MM.1S (cell line): ENCODE measurements around the gene ABCA13.

Experiments
- DNase-seq: peaks from one replicate; pipeline ENCODE4 v3.0.0-alpha.2; 2015
- H2AFZ ChIP-seq: fragments of 300-600 bp; sonication (generic); 2 replicates; pipeline ENCODE4 v1.6.0; 2016; ENCODE audit warnings: antibody characterized with exemption, low read length
- H3F3A ChIP-seq: fragments of 300-600 bp; sonication (generic); 2 replicates; pipeline ENCODE4 v1.6.1; 2016; ENCODE audit warnings: mild to moderate bottlenecking, antibody characterized with exemption, low read length, moderate library complexity, mixed read lengths; ENCODE audit not compliant: insufficient read depth
- H3K27ac ChIP-seq: fragments of 300-600 bp; sonication (generic); 2 replicates; pipeline ENCODE4 v1.5.1; 2016; ENCODE audit warnings: mild to moderate bottlenecking, low read length
- H3K27me3 ChIP-seq: fragments of 300-600 bp; sonication (generic); replicated peaks from 2 replicates; pipeline ENCODE4 v1.6.0; 2016; ENCODE audit warnings: low read length; ENCODE audit not compliant: insufficient read depth
- H3K36me3 ChIP-seq: fragments of 300-600 bp; sonication (generic); replicated peaks from 2 replicates; pipeline ENCODE4 v1.6.1; 2016; ENCODE audit warnings: mild to moderate bottlenecking, low read length, mixed read lengths; ENCODE audit not compliant: insufficient read depth
- H3K4me1 ChIP-seq: fragments of 300-600 bp; sonication (generic); 2 replicates; pipeline ENCODE4 v1.6.1; 2016; ENCODE audit warnings: low read length, mixed read lengths
- H3K4me2 ChIP-seq: fragments of 300-600 bp; sonication (generic); 2 replicates; pipeline ENCODE4 v1.6.0; 2016; ENCODE audit warnings: low read depth, low read length
- H3K4me3 ChIP-seq: fragments of 300-600 bp; sonication (generic); 2 replicates; pipeline ENCODE4 v1.5.1; 2016; ENCODE audit warnings: low read length, mixed read lengths
- H3K79me2 ChIP-seq: fragments of 300-600 bp; sonication (generic); 2 replicates; pipeline ENCODE4 v1.6.1; 2016; ENCODE audit warnings: mixed run types, low read length, mixed read lengths
- H3K9ac ChIP-seq: fragments of 300-600 bp; sonication (generic); 2 replicates; pipeline ENCODE4 v1.6.1; 2016; ENCODE audit warnings: low read length, mixed read lengths
- H3K9me2 ChIP-seq: fragments of 300-600 bp; sonication (generic); replicated peaks from 2 replicates; pipeline ENCODE4 v1.6.1; 2016; ENCODE audit warnings: mild to moderate bottlenecking, low read length, mixed read lengths; ENCODE audit not compliant: insufficient read depth
- H3K9me3 ChIP-seq: fragments of 300-600 bp; sonication (generic); replicated peaks from 2 replicates; pipeline ENCODE4 v1.6.1; 2016; ENCODE audit warnings: mild to moderate bottlenecking, low read length, mixed read lengths; ENCODE audit not compliant: insufficient read depth
- H4K20me1 ChIP-seq: fragments of 300-600 bp; sonication (generic); 2 replicates; pipeline ENCODE4 v1.6.1; 2016; ENCODE audit warnings: mild to moderate bottlenecking, low read length, moderate library complexity, mixed read lengths; ENCODE audit not compliant: insufficient read depth
- EZH2 ChIP-seq: fragments of 300-600 bp; sonication (generic); optimal IDR thresholded peaks from 2 replicates; pipeline ENCODE3; 2017; ENCODE audit warnings: low read depth, mild to moderate bottlenecking, antibody characterized with exemption, low read length, mixed read lengths
- EZH2phosphoT487 ChIP-seq: fragments of 300-600 bp; sonication (generic); IDR thresholded peaks from 2 replicates; pipeline ENCODE4 v1.6.1; 2018; ENCODE audit warnings: antibody characterized with exemption, low read length
- TF ChIP-seq, protein P1 (sequence below): fragments of 300-600 bp; sonication (generic); IDR thresholded peaks from 2 replicates; pipeline ENCODE4 v1.5.1; 2016; ENCODE audit warnings: antibody characterized with exemption, low read length, mixed read lengths

ABCA13 gene

GRCh38 chr7:48337012-48337621 lies 165.9 kb downstream of the ABCA13 start:
- Histone ChIP-seq H3K9me3 (no peaks in the 10 kb centered on the region), H3K9ac (no peak overlapping the region), H3K27ac (no peak overlapping the region), H3K36me3 (no peaks in the 10 kb centered on the region), H3K4me3 (no peak overlapping the region), H4K20me1 (no peaks in the 10 kb centered on the region), H3K9me2 (no peaks in the 10 kb centered on the region), H3K27me3 (no peaks in the 10 kb centered on the region), H3K4me1 (no peaks in the 10 kb centered on the region), H3F3A (no peaks in the 10 kb centered on the region), H3K4me2 (no peak overlapping the region), H2AFZ (no peak overlapping the region), H3K79me2 (no peaks in the 10 kb centered on the region)
- DNase-seq = no peak
- TF ChIP-seq, protein P1, sequence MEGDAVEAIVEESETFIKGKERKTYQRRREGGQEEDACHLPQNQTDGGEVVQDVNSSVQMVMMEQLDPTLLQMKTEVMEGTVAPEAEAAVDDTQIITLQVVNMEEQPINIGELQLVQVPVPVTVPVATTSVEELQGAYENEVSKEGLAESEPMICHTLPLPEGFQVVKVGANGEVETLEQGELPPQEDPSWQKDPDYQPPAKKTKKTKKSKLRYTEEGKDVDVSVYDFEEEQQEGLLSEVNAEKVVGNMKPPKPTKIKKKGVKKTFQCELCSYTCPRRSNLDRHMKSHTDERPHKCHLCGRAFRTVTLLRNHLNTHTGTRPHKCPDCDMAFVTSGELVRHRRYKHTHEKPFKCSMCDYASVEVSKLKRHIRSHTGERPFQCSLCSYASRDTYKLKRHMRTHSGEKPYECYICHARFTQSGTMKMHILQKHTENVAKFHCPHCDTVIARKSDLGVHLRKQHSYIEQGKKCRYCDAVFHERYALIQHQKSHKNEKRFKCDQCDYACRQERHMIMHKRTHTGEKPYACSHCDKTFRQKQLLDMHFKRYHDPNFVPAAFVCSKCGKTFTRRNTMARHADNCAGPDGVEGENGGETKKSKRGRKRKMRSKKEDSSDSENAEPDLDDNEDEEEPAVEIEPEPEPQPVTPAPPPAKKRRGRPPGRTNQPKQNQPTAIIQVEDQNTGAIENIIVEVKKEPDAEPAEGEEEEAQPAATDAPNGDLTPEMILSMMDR = peak; percentile 38
- no peak for TF ChIP-seq EZH2

DNA sequence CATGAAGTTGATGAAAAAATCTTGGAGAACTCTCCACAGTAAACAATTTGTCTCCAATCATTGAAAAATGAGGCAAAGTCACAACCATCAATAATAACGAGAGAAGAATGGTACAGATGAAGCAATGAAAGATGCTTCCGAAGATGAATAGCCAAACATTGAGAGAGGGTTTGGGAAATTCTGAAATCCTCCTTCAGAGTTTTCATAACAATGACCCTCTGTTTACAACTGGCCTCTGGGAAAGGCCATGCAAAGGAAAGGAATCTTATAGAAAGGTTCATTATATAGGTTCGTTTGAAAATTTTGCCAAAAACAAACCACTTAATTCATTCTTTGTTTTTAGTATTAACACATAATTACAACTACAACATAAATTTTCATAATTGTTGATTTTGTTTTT lies 166.5 kb downstream of the ABCA13 start:
- no peak for DNase-seq
- Histone ChIP-seq H3K4me3 (no peak overlapping the region), H3K4me1 (no peaks in the 10 kb centered on the region), H3F3A (no peaks in the 10 kb centered on the region), H3K27me3 (no peaks in the 10 kb centered on the region), H3K9ac (no peak overlapping the region), H3K4me2 (no peak overlapping the region), H4K20me1 (no peaks in the 10 kb centered on the region), H3K79me2 (no peaks in the 10 kb centered on the region), H3K9me2 (no peaks in the 10 kb centered on the region), H3K9me3 (no peaks in the 10 kb centered on the region), H2AFZ (no peak overlapping the region), H3K36me3 (no peaks in the 10 kb centered on the region), H3K27ac (no peak overlapping the region)
- TF ChIP-seq EZH2 = no peak

GRCh38 chr7:48347230-48347825 lies 176.1 kb downstream of the ABCA13 start:
- peak; percentile 53 for DNase-seq
- H3K36me3 ChIP-seq = no peaks in the 10 kb centered on the region
- H3K9me3 ChIP-seq = no peaks in the 10 kb centered on the region
- H3K9ac ChIP-seq = no peak overlapping the region
- H3K4me1 ChIP-seq = peaks cover 19% of the 10 kb centered on the region
- H4K20me1 ChIP-seq = no peaks in the 10 kb centered on the region
- H3K27me3 ChIP-seq = no peaks in the 10 kb centered on the region
- H3K4me2 ChIP-seq = peak overlapping the region; percentile 31; the same call in 1 of the 2 replicates
- no peaks in the 10 kb centered on the region for H3K79me2 ChIP-seq
- no peaks in the 10 kb centered on the region for H3K9me2 ChIP-seq
- H3F3A ChIP-seq = no peaks in the 10 kb centered on the region
- TF ChIP-seq EZH2phosphoT487 (no peak), EZH2 (no peak)
- TF ChIP-seq, protein P1 = no peak
- H3K27ac ChIP-seq = no peak overlapping the region
- H2AFZ ChIP-seq = peak overlapping the region; percentile 28; the same call in 1 of the 2 replicates
- no peak overlapping the region for H3K4me3 ChIP-seq

DNA sequence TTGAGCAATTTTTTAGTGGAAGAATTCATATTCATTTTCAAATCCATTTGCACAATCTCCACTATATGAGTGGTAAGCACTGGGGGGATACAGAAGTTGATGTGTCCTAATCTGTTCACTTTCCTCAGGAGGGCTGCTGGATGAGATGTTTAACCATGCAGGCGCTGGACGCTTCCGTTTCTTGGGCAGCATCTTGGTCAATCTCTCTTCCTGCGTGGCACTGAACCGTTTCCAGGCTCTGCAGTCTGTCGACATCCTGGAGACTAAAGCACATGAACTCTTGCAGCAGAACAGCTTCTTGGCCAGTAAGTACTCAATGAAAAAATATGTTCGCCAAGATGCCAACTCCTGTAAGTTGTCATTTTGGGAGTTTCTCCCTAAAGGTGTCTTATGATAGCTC lies 179.3 kb downstream of the ABCA13 start:
- peaks cover 19% of the 10 kb centered on the region for H3K4me1 ChIP-seq
- no peak overlapping the region for H3K4me2 ChIP-seq
- H3K9me2 ChIP-seq = 0 out of 2 replicates have a peak, but pooled peaks cover 4% of the 10 kb centered on the region
- H3K36me3 ChIP-seq = no peaks in the 10 kb centered on the region
- H3K4me3 ChIP-seq = no peak overlapping the region
- no peak for DNase-seq
- no peak overlapping the region for H2AFZ ChIP-seq
- H3F3A ChIP-seq = no peaks in the 10 kb centered on the region
- H3K27me3 ChIP-seq = no peaks in the 10 kb centered on the region
- no peak overlapping the region for H3K27ac ChIP-seq
- H4K20me1 ChIP-seq = no peaks in the 10 kb centered on the region
- H3K79me2 ChIP-seq = no peaks in the 10 kb centered on the region
- H3K9me3 ChIP-seq = no peaks in the 10 kb centered on the region
- TF ChIP-seq, protein P1 = no peak
- TF ChIP-seq EZH2phosphoT487 = no peak
- TF ChIP-seq EZH2 = no peak
- no peak overlapping the region for H3K9ac ChIP-seq
